HG02852 (cell line): ENCODE results near the gene F5.

Experiments used
- ATAC-seq: cut with Tn5 transposase; IDR thresholded peaks from one replicate; pipeline ENCODE4 v1.9.1; 2021; ENCODE audit warnings: mild to moderate bottlenecking, moderate library complexity; ENCODE audit not compliant: unreplicated experiment

The F5 gene

DNA sequence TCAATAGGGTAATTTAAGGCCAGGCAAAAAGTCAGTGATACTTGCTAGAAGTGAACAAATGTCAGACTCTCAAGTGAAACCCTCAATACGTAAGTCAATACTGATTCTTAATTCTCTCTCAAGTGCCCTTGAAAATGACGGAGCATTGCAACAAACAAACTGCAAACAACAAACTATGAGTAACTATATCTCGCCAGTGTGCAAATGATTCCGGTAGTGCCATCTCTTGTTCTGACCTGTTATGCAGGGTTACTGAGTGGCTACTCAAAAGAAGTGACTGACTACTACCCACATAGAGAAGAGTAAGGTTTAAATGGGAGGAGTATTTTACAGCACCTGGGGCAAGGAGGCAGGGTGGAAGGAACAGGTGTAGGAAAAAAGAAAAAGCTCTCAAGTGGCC lies 102.2 kb downstream of the F5 start:
- no peak for ATAC-seq

- ATAC-seq = no peak
Measured at GRCh38 chr1:169483500-169483966, 102.7 kb downstream of the F5 start.

- ATAC-seq = no peak
Measured at GRCh38 chr1:169479363-169480066, 106.8 kb downstream of the F5 start.

GRCh38 chr1:169478094-169478672 lies 108.1 kb downstream of the F5 start:
- ATAC-seq = no peak

DNA sequence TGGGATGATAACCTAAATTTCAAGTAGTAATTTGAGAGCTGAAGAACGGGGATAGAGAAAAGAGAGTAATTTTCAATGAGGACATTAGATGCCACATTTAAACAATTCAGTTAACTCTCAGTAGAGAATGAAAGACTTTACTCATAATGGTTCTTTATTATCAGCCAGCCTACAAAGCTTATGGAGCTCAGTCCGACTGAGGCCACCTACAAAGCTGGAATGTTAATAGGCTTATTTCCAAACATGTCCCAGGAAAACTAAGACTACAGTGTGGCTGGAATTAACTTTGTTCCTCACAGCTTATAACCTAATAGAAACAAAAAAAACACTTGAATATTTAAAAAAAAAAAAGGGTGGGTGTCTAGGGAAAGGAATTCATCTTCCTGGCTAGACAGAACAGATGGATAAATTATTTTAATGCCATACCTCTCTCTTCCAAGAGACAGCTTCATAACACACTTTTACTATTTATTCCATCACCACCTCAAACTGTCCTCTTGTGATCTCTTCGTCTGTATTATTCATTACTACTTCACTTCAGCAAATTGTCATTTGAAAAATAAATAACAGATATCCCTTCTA lies 110.4 kb downstream of the F5 start:
- ATAC-seq = no peak

GRCh38 chr1:169474302-169474995 lies 111.8 kb downstream of the F5 start:
- no peak for ATAC-seq

GRCh38 chr1:169473347-169473746 lies 112.9 kb downstream of the F5 start:
- no peak for ATAC-seq

DNA sequence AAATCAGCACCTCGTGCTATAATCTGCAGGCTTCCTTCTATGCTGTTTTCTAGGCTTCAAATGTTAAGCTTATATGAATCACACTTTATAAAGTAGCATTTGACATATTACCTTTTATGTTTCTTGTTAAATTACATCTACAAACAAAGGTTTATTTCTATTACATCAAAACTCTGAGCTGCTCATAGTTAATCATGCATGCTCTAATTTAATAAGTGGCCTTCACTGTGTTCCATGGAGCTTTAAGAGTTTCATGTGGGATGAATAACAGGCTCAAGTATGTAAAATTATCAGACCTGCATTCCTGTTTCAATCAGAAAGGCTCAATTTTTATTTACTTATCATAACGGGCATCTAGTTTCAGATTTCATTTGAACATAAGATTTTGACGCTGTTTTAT lies 113.5 kb downstream of the F5 start:
- no peak for ATAC-seq

- ATAC-seq = no peak
Measured at GRCh38 chr1:169468982-169469381, 117.3 kb downstream of the F5 start.

GRCh38 chr1:169466259-169467230 lies 119.7 kb downstream of the F5 start:
- ATAC-seq = no peak

DNA sequence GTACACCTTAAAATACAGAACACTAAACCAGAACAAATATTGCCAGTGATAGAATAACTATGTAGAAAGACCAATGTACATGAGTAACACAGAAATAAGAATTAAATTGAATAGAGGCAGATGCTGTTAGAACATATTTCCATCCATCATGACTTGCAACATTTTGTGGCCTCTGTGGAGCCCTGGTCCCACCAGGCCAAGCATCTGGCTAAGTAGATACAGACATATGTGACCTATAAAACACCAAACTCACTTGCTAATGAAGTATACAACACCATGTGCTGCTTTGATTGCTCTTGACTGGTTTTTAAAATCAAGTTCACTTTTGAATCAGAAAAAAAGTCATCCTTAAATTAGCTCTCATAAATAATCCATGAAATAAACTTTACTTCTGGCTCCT lies 121.0 kb downstream of the F5 start:
- no peak for ATAC-seq
